Suppressor macrophage (primary cell): ENCODE data around the gene ZCCHC17.

Source experiments
- DNase-seq, 4 experiments: peaks; one replicate each; pipeline ENCODE4 v3.0.0-alpha.2; 2020 to 2022

ZCCHC17 gene

DNA sequence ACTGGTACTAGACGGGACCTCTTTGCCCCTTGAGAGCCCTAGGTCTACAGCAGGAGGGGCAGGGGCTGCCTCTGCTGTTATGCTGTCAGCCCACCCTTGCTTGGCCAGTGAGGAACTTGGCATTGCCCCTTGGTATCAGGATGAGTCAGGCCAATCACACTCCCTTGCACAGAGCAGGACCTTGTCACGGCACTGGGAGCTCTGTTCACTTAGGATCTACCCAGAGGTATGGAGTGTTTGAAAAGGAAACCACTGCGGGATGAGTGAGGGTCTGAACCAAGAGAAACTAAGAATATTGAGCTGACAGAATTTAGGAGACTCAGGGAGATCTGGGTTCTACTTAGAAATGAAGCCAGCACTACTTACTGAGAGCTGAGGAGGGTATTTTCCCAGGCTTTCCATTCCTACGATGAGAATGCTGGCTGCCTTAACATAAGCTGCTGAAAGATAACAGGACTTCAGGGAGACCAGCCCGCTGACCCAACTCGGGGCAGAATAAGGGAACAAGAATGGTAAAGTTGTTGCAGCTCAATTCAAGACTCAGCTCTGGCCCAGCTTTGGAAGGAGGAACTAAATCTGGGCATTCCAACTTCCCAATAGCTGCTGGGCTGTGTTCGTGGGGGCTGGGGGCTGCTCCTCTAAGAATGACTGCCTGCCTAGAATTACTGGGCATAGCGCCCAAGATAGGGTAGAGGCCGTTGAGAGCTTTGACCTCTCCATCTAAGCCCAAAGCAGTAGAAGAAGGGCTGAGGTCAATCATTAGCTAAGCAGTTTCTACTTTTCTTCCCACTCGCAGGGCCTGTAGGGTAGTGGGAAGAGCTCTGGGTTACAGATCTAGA lies 74.5 kb downstream of the ZCCHC17 start:
- peak; percentile 73 to 81 (median 78) for DNase-seq

DNA sequence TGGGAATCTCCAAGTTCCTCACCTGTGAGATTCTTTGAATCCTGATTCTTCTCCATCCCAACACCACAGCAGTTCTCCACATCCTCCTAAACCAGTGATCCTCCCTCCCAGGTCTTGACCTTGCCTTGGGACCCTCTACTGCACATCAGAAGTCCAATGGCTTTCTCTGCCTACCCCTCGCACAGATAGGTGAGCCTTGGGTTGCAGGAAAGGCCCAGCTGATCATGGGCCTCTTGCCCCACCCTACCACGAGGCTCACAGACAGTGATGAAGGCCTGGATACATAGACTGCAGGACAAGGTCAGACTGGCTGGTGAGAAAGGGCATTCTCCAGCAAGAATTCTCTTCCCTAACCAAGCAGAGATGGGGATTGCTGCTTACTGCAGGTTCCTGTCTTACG lies 75.2 kb downstream of the ZCCHC17 start:
- DNase-seq = no peak

DNA sequence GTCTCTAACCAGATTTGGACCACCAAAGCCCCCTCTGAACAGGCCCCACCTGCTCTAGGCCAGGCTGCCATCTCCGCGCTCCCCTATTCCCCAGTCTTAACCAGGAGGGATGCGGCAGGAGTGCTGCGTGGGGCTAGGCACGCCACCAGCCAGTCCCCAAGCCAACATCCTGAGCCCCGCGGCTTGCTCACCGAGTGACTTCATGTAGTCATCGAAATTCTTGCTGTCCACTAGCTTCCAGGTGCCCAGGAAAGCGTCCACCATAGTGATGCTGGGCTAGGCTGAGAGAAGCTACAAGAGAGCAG lies 75.9 kb downstream of the ZCCHC17 start:
- DNase-seq = no peak

DNA sequence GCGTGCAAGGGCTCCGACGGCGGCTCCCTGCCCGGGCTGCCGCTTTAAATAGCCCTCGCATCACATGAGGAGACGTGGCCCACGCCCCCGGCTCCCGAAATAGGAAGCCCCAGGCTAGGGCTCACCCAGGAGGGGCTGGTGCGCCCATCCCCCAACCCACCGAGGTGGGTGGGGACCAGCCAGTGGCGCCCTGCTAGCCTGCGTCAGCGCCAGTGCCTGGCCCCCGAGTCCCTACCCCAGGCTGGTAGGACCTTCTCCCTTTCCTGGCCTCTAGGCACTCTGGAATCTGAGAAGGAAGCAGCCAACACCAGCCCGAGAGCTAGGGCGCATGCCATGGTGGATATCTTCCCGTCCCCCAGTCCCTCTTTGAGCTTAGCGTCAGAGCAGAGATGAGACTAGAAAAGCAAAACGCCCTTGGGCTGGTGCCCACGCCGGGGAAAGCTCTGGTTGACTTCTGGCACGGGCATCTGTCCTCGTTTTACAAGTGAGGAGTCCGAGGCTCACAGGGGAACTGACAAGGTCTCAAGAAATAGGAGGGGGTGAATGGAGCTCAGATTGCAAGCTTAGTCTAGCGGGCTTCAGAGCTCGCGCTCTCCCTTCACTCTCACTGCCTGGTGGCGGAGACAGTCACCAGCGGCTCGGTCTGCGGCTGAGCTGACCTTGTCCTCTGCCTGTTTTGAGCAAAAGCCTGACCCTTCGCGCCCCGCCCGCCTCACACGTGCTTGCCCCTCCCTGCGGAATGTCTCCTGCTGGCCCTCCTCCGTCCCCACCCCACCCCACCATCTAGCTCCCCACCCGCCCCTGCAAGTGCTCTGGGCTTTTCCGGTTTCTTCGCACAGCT lies 76.4 kb downstream of the ZCCHC17 start, which contains the start of gene FABP3:
TSS of gene FABP3 (minus strand) at position 21 of the 841 bp plus-strand sequence. CDS start 62 bp downstream, outside the sequence.
- peak; percentile 74 to 91 (median 84) for DNase-seq

- no peak for DNase-seq
Observed at GRCh38 chr1:31373897-31374486, 77.2 kb downstream of the ZCCHC17 start.

DNA sequence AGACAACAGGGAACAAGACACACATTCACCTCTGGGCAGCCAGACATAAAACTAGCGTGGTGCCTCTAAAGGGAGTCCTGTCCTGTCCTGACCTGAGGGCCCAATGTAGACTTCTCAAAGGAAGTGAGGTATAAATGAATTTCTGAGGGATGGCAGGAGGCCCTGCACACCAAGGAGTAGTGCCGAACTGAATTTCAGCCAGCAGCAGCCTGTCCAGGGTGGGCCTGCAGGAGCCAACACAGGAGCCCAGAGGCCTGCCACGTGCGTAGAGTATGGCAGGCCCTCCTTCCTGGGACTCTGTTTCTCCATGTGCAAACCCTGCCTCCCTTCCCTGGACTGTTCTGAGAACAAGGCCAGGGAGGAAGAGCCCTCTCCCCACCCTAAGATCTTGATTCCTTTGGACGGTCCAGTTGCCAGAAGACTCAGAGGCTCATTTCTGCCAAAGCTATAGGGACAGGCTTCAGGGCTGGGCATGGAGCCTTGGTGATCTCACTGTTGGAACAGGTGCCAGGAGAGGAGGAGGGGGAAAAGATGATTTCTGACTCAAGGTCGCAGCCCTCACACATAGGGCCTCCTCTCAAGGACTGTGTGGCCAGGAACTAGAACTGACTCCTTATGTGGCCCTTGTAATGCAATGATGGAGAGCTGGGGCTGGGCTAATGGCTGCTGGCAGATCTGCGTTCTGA lies 77.8 kb downstream of the ZCCHC17 start:
- DNase-seq = no peak

- no peak for DNase-seq
Observed at GRCh38 chr1:31376375-31377134, 79.7 kb downstream of the ZCCHC17 start.

- no peak for DNase-seq
Observed at GRCh38 chr1:31377364-31377863, 80.6 kb downstream of the ZCCHC17 start.

- DNase-seq = peak in 2 of 4 experiments; percentile 31 to 36
Observed at GRCh38 chr1:31378001-31378400, 81.2 kb downstream of the ZCCHC17 start.

GRCh38 chr1:31380181-31380580 lies 83.3 kb downstream of the ZCCHC17 start:
- no peak for DNase-seq

DNA sequence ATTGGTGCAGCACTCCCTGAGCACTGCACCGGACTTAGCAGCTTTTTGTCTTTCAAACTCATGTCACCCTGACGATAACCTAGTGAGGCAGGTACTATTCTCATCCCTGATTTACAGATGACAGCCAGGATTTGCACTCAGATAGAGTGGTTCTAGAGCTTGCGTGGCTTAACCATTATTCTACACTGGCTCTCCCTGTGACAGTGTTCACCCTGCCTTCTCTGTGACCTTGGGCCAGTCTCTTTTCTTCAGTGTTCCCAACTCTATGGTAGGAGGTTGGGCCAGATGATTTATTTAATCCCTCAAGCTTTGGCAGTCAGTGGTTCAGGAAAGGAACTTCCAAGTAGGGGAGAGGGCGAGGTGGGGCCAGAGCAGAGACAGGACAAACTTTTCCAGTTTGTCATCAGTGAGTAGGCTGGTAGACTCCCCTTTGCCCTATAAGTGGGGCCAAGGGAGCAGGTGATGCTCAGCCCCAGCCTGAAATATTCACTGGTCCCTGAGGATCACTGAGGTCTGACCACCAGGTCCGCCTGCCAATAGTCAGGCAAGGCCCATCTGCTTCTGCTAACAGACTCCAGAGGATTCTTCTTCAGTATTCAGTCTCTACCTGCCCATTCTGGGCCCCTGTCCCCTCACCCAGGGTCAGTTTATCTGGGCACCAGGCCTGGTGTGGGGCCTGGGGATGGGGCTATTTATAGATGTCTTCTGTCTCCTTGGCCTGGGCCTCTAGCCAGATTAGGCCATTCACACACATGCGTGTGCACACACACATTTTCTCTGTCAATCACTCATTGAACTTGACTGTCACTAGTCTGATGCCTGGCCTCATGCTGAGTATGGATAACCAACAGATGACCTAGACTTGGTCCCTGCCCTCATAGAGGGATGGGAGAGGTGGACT lies 84.8 kb downstream of the ZCCHC17 start:
- DNase-seq = no peak

DNA sequence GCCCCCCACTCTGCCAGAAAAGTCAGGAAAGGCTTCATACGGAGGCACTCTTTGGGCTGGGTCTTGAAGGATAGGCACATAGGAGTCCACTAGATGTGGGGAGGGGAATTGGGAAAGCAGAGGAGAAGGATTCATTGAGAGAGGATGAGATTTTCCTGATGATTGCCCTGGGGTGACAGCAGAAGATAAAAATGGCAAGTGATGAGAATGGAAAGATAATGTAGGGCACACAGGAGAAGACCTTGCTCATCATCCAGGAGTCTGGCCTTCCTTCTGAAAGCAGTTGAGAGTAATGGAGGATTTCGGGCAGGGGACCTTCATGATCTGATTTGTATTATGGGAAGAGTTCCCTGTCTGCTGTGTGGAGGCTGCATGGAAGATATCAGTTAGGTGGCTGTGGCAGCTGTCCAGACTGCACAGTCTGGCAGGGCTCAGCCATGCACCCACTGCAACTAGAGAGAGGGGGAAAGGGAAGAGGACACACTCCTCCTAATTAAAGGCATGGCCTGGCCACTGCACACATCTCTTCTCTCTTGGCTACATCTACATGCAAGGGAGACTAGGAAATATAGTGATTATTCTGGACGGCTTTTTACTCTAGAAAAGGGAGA lies 85.7 kb downstream of the ZCCHC17 start:
- DNase-seq = no peak

DNA sequence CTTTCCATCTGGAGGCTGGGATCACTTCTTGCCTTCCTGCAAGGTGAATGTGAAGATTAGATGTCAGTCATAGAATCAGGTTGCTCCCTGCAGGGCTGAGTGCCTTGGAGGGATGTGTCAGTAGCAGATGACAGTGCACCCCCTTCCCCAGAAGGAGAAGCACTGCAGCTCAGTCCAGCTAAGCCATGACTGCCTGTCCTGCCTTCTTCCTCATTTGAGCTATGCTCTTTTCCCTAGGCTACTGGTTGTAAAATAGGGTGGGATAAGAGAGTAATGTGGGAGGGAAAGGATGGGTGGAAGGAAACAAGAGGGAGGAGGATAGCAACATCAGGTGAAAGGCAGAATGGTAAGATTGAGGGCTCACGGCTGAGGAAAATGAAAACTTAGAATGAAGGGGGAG lies 87.1 kb downstream of the ZCCHC17 start:
- peak; percentile 68 to 85 (median 78) for DNase-seq

- peak in 1 of 4 experiments; percentile 17 for DNase-seq
Observed at GRCh38 chr1:31386576-31387243, 89.9 kb downstream of the ZCCHC17 start.

GRCh38 chr1:31387612-31388011 lies 90.8 kb downstream of the ZCCHC17 start:
- peak in 2 of 4 experiments; percentile 25 to 26 for DNase-seq

DNA sequence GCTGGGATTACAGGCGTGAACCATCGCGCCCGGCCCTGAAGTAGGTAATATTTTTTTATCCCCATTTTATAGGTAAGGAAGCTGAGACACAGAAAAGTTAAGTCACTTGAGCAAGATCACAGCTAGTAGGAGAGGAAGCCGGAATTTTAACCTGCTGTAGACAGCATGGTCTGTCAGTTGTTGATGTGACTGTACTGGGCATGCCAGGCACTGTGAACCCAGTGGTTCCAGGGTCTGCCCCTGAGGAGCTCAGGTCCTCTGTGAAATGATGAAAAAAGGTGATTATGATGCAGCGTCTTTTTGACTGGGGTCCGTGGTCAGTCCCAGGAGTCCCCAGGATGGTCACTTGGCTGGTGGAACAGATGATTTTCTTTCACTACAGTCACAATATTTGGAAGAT lies 92.8 kb downstream of the ZCCHC17 start:
- DNase-seq = no peak

DNA sequence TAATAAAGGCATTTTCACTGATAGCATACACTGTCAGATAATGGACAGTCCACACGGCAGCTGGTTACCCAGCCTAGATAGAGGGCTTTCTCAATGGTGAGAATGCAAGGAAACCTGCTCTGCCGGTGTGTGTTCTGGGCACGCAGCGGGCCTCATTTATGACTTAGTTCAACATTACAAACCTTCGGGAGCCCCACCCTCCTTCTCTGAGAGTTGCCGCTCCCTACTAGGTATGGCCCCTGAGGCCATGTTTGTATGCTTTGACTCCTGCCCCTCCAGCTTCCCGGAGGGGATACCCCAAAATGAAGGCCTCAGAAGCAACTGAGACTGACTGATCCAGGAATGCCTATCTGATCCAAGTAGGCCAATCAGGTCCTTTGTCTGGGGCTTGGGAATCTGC lies 93.2 kb downstream of the ZCCHC17 start:
- no peak for DNase-seq

GRCh38 chr1:31393463-31393862 lies 96.6 kb downstream of the ZCCHC17 start:
- DNase-seq = no peak

- peak; percentile 90 to 94 (median 94) for DNase-seq
Observed at GRCh38 chr1:31394584-31395193, 97.9 kb downstream of the ZCCHC17 start.
